A549 (cell line): ENCODE data around the gene UBE2L5. TPM values are rescaled to one million over a fixed set of nuclear protein-coding genes. Genes with fewer than 3 reads are reported as not detected.
"Not testable (repeated sequence)": the region's sequence is repeated elsewhere in the genome, so short reads cannot be mapped to it uniquely, and the experiment has no call there.

ENCODE experiments used
- ATAC-seq, 2 experiments: fragments of 200-7000 bp in 1 of 2; fragments of >200 bp in 1 of 2; cut with Nextera tagmentation in 1 of 2; cut with Tn5 transposase in 1 of 2; 3 replicates each; pipeline versions ENCODE4 v1.8.0 to v1.9.1; 2018 to 2020; ENCODE audit warnings: mild to moderate bottlenecking in 1 of 2, moderate library complexity in 1 of 2
- CTCF ChIA-PET: fragments of 300-600 bp; sonication (Branson Sonifier 250); formaldehyde crosslinking; extraction: SDS; loops from one replicate; lab custom pipeline; 2021; ENCODE audit warnings: antibody characterized with exemption, inconsistent platforms; lab: Yijun Ruan, JAX
- POLR2A ChIA-PET: fragments of 350-600 bp; formaldehyde crosslinking; extraction: SDS; loops from one replicate; lab custom pipeline; 2021; ENCODE audit warnings: antibody characterized with exemption, inconsistent platforms; lab: Yijun Ruan, JAX
- DNase-seq, 2 experiments: peaks; one replicate each; pipeline versions ENCODE4 v3.0.0 to v3.0.0-alpha.2; 2011 to 2016; ENCODE audit warnings: low read depth in 1 of 2, low spot score in 1 of 2
- FAIRE-seq: peaks from 2 replicates; lab custom pipeline; 2011; peaks lifted over from hg19 to GRCh38; lab: Jason Lieb, UNC
- H3K27ac ChIP-seq, 2 experiments: fragments of >200 bp; sonication (Bioruptor Twin); formaldehyde crosslinking; 3 replicates each; pipeline ENCODE4 v1.5.1; 2016 to 2017
- H3K4me1 ChIP-seq: fragments of >200 bp; sonication (Bioruptor Twin); formaldehyde crosslinking; 3 replicates; pipeline ENCODE4 v1.6.1; 2016
- H3K4me2 ChIP-seq: fragments of >200 bp; sonication (Bioruptor Twin); formaldehyde crosslinking; 3 replicates; pipeline ENCODE4 v1.6.1; 2016
- H3K4me3 ChIP-seq: fragments of >200 bp; sonication (Bioruptor Twin); formaldehyde crosslinking; 3 replicates; pipeline ENCODE4 v1.5.1; 2016
- H3K9me3 ChIP-seq: fragments of >200 bp; sonication (Bioruptor Twin); formaldehyde crosslinking; 3 replicates; pipeline ENCODE4 v1.6.1; 2016
- ATOH8 ChIP-seq: fragments of 250-450 bp; sonication (Bioruptor Pico); IDR thresholded peaks from 2 replicates; pipeline ENCODE4 v1.5.0; 2020; ENCODE audit warnings: low read depth, mild to moderate bottlenecking, moderate library complexity
- BHLHE40 ChIP-seq: IDR thresholded peaks from 2 replicates; pipeline ENCODE4 v1.6.1; 2012; ENCODE audit warnings: low read depth, low read length, inconsistent platforms
- CEBPB ChIP-seq, 2 experiments: fragments of >200 bp in 1 of 2; sonication (Bioruptor Twin) in 1 of 2; formaldehyde crosslinking in 1 of 2; IDR thresholded peaks; 2 replicates each; pipeline ENCODE4 v1.6.1; 2012 to 2016
- CHD4 ChIP-seq: fragments of 200-600 bp; sonication (generic); IDR thresholded peaks from 2 replicates; pipeline ENCODE4 v1.6.1; 2016; ENCODE audit warnings: antibody characterized with exemption, mild to moderate bottlenecking, borderline replicate concordance
- EP300 ChIP-seq, 2 experiments: fragments of >200 bp; sonication (Bioruptor Twin); formaldehyde crosslinking; IDR thresholded peaks; 2 replicates in 1 of 2; 3 replicates in 1 of 2; pipeline ENCODE4 v1.6.1; 2016 to 2017
- FOSL2 ChIP-seq, 2 experiments: fragments of 450-650 bp in 1 of 2; fragments of >200 bp in 1 of 2; sonication (Bioruptor Twin) in 1 of 2; formaldehyde crosslinking; IDR thresholded peaks; 2 replicates each; pipeline versions ENCODE4 v1.5.0 to v1.6.1; 2016 to 2020; ENCODE audit warnings: mild to moderate bottlenecking in 1 of 2, moderate library complexity in 1 of 2
- HEYL ChIP-seq: fragments of 250-450 bp; sonication (Bioruptor Pico); IDR thresholded peaks from 2 replicates; pipeline ENCODE4 v1.8.0; 2021; ENCODE audit warnings: mild to moderate bottlenecking, moderate library complexity
- HOXB13 ChIP-seq: fragments of 250-450 bp; sonication (Bioruptor Pico); IDR thresholded peaks from 2 replicates; pipeline ENCODE4 v1.5.0; 2020; ENCODE audit warnings: low read depth, mild to moderate bottlenecking, moderate library complexity
- HOXB5 ChIP-seq: fragments of 250-450 bp; sonication (Bioruptor Pico); IDR thresholded peaks from 2 replicates; pipeline ENCODE4 v1.5.0; 2020; ENCODE audit warnings: mild to moderate bottlenecking, moderate library complexity
- MAFK ChIP-seq: fragments of 450-650 bp; IDR thresholded peaks from 2 replicates; pipeline ENCODE4 v1.6.1; 2014; ENCODE audit not compliant: partially characterized antibody
- MYC ChIP-seq: IDR thresholded peaks from 2 replicates; pipeline ENCODE4 v1.6.1; 2012; ENCODE audit warnings: mild to moderate bottlenecking, inconsistent platforms, low read length, improper control_type of control experiment, borderline replicate concordance
- PHF8 ChIP-seq: fragments of 200-600 bp; sonication (generic); IDR thresholded peaks from 2 replicates; pipeline ENCODE4 v1.6.1; 2016; ENCODE audit warnings: low read depth, mild to moderate bottlenecking, antibody characterized with exemption, moderate library complexity, borderline replicate concordance
- POLR2A ChIP-seq: IDR thresholded peaks from 2 replicates; pipeline ENCODE4 v1.6.1; 2012; ENCODE audit warnings: mild to moderate bottlenecking, low read length
- RAD21 ChIP-seq, 2 experiments: fragments of >200 bp in 1 of 2; sonication (Bioruptor Twin) in 1 of 2; formaldehyde crosslinking in 1 of 2; IDR thresholded peaks in 1 of 2; conservative IDR thresholded peaks in 1 of 2; 2 replicates in 1 of 2; 3 replicates in 1 of 2; pipeline ENCODE4 v1.6.1; 2012 to 2018; ENCODE audit warnings: inconsistent platforms in 1 of 2
- RFX5 ChIP-seq: fragments of 450-650 bp; IDR thresholded peaks from 2 replicates; pipeline ENCODE4 v1.7.1; 2014; ENCODE audit warnings: antibody characterized with exemption, mild to moderate bottlenecking, moderate library complexity
- RNF2 ChIP-seq: fragments of 200-600 bp; sonication (generic); IDR thresholded peaks from 2 replicates; pipeline ENCODE4 v1.6.1; 2016; ENCODE audit warnings: low read depth, mild to moderate bottlenecking, antibody characterized with exemption, moderate library complexity, borderline replicate concordance
- SMC3 ChIP-seq: fragments of >200 bp; sonication (Bioruptor Twin); formaldehyde crosslinking; IDR thresholded peaks from 3 replicates; pipeline ENCODE4 v1.6.1; 2018; ENCODE audit warnings: inconsistent platforms
- ZNF302 ChIP-seq: fragments of 250-450 bp; sonication (Bioruptor Pico); IDR thresholded peaks from 2 replicates; pipeline ENCODE4 v1.9.0; 2021; ENCODE audit warnings: inconsistent platforms, mild to moderate bottlenecking, moderate library complexity
- WGBS: methylation state at CpG from one replicate; pipeline ENCODE4 v1.1.6; 2017; ENCODE audit errors: missing lambda C conversion rate; 5-methylcytosine and 5-hydroxymethylcytosine counted together
- polyA plus RNA-seq, 4 experiments: library from polyadenylated mRNA; depleted of rRNA in 3 of 4; stranded (reverse); fragments of >200 nt; fragmentation: RNase III in 1 of 4; extraction: RNeasy Plus Mini Kit Qiagen cat#74134 plus additional on column Dnase treatment in 1 of 4; gene quantifications; 2 replicates in 3 of 4; 3 replicates in 1 of 4; pipeline ENCODE4 v1.2.3, GENCODE V29; 2011 to 2017
- TF ChIP-seq, protein P1 (sequence below): fragments of >200 bp; sonication (Bioruptor Twin); formaldehyde crosslinking; IDR thresholded peaks from 3 replicates; pipeline ENCODE4 v1.5.1; 2016
- TF ChIP-seq, protein P2 (sequence below): IDR thresholded peaks from 2 replicates; pipeline ENCODE4 v1.6.1; 2012; ENCODE audit warnings: low read depth, borderline replicate concordance
- TF ChIP-seq, protein P3 (sequence below): fragments of 150-350 bp; IDR thresholded peaks from 2 replicates; pipeline ENCODE4 v1.6.1; 2014; ENCODE audit warnings: low read depth, mild to moderate bottlenecking, low read length

The UBE2L5 gene
- polyA plus RNA-seq, 2 of the 4 experiments (the other 2 are of a cell fraction) = 0.31 TPM; not detected in 1

DNA sequence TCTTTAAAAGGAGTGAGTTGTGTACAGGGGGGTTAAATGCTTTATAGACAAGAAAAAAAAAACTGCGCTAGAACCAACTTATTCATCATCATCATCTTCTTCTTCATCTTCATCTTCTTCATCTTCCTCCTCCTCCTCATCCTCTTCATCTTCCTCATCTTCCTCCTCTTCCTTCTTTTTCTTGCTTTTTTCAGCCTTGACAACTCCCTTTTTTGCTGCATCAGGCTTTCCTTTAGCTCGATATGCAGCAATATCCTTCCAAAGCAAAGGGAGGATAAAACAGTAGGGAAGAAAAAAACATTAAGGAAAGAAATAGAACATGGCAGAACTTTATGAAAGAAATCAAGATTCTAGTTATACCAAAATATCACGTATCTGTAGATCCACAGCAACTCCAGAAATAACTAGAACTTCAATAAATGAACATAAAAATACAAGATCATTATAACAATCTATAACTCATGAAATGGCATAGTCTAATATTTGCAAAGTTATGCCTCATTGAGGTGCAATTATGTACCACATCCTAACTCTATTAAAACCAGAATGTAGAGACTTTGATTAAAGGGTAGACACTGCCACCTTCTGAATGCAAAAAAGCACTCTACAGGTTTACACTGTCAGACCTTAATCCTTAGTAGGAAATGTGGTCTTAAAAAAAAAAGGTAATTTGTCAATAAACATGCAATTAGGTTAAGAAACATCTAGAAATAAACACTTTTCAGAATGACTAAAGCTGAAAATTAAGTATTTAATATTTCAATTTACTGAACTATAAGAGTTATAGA is 39.2 kb downstream of the UBE2L5 start:
- CTCF ChIA-PET = interaction anchor here (0.6 to 2.2 kb wide), 10 partner anchors 13 to 1044 kb away, joined by 3 to 10 read pairs (median 4); no protein-coding TSS in a partner anchor

GRCh38 chr13:30463787-30464495 is 41.6 kb downstream of the UBE2L5 start:
- DNase-seq = peak in 1 of 2 experiments; percentile 46

More for the DNA sequence above, 39.2 kb downstream of the UBE2L5 start:
- ATAC-seq, H3K4me2 ChIP-seq, H3K4me3 ChIP-seq, FAIRE-seq, H3K9me3 ChIP-seq, H3K27ac ChIP-seq: not testable (repeated sequence)
- peak in 1 of 2 experiments; percentile 17 for DNase-seq
- H3K4me1 ChIP-seq = peaks cover 16% of the 10 kb centered on the region
- POLR2A ChIA-PET = interaction anchor here (1.2 to 1.3 kb wide), 2 partner anchors 39 to 329 kb away, joined by 3 to 5 read pairs; partner anchors contain the start of gene UBE2L5
- 79% methylated on average over 2 of the region's 3 CpGs for WGBS
- peak; percentile 39; the same call in 1 of the 3 replicates for TF ChIP-seq SMC3
- TF ChIP-seq, protein P1, sequence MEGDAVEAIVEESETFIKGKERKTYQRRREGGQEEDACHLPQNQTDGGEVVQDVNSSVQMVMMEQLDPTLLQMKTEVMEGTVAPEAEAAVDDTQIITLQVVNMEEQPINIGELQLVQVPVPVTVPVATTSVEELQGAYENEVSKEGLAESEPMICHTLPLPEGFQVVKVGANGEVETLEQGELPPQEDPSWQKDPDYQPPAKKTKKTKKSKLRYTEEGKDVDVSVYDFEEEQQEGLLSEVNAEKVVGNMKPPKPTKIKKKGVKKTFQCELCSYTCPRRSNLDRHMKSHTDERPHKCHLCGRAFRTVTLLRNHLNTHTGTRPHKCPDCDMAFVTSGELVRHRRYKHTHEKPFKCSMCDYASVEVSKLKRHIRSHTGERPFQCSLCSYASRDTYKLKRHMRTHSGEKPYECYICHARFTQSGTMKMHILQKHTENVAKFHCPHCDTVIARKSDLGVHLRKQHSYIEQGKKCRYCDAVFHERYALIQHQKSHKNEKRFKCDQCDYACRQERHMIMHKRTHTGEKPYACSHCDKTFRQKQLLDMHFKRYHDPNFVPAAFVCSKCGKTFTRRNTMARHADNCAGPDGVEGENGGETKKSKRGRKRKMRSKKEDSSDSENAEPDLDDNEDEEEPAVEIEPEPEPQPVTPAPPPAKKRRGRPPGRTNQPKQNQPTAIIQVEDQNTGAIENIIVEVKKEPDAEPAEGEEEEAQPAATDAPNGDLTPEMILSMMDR = peak; percentile 44
- TF ChIP-seq RAD21 (conservative IDR thresholded peaks at IDR 0.05 in 1 of 2, IDR thresholded peaks at IDR 0.05 in 1 of 2) = peak; percentile 33 to 59

GRCh38 chr13:30464496-30465342 is 42.4 kb downstream of the UBE2L5 start:
- peak; percentile 22 to 80 for DNase-seq
- FAIRE-seq = no peak
- ChIA-PET CTCF (interaction anchor here (0.6 kb wide), 1 partner anchor 65 kb away, joined by 3 read pairs; no protein-coding TSS in a partner anchor), POLR2A (interaction anchor here (1.5 to 2.5 kb wide), 2 partner anchors 42 to 152 kb away, joined by 4 to 17 read pairs; partner anchors contain the start of genes UBE2L5 and USPL1)
- peak overlapping the region; percentile 94 for H3K4me2 ChIP-seq
- WGBS = 0% methylated on average over 4 of the region's 136 CpGs
- ATAC-seq = peak; percentile 26 to 59
- H3K9me3 ChIP-seq = no peaks in the 10 kb centered on the region
- peak overlapping the region; percentile 100 for H3K4me3 ChIP-seq
- peak overlapping the region; percentile 98 to 100 for H3K27ac ChIP-seq
- H3K4me1 ChIP-seq = peaks cover 24% of the 10 kb centered on the region
- no peak for TF ChIP-seq MAFK
- TF ChIP-seq ATOH8 = no peak
- no peak for TF ChIP-seq HOXB13 (CRISPR knock-in tag)
- no peak for TF ChIP-seq RNF2
- no peak for TF ChIP-seq ZNF302 (CRISPR knock-in tag)
- no peak for TF ChIP-seq BHLHE40
- TF ChIP-seq CHD4 = no peak
- no peak for TF ChIP-seq HOXB5 (CRISPR knock-in tag)
- TF ChIP-seq, protein P2, sequence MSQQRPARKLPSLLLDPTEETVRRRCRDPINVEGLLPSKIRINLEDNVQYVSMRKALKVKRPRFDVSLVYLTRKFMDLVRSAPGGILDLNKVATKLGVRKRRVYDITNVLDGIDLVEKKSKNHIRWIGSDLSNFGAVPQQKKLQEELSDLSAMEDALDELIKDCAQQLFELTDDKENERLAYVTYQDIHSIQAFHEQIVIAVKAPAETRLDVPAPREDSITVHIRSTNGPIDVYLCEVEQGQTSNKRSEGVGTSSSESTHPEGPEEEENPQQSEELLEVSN = no peak
- TF ChIP-seq POLR2A = peak; percentile 37; the same call in 1 of the 2 replicates
- TF ChIP-seq HEYL (CRISPR knock-in tag) = no peak
- no peak for TF ChIP-seq RFX5
- no peak for TF ChIP-seq EP300 (IDR thresholded peaks at IDR 0.05)
- TF ChIP-seq PHF8 = peak; percentile 17; the same call in 1 of the 2 replicates
- no peak for TF ChIP-seq CEBPB (IDR thresholded peaks at IDR 0.05)
- TF ChIP-seq FOSL2 (IDR thresholded peaks at IDR 0.05) = no peak
- TF ChIP-seq FOSL2 (CRISPR knock-in tag; IDR thresholded peaks at IDR 0.05) = 0 out of 2 replicates have a peak, but pooled peaks have one; percentile 8
- TF ChIP-seq MYC = peak; percentile 91

More at GRCh38 chr13:30463787-30464495, 41.6 kb downstream of the UBE2L5 start:
- CTCF ChIA-PET = no interaction called here
- WGBS = 3% methylated on average over 23 of the region's 32 CpGs
- Histone ChIP-seq H3K4me1 (peaks cover 24% of the 10 kb centered on the region), H3K4me2 (peak overlapping the region; percentile 94)
- TF ChIP-seq PHF8 = 0 out of 2 replicates have a peak, but pooled peaks have one; percentile 29
- TF ChIP-seq, protein P3, sequence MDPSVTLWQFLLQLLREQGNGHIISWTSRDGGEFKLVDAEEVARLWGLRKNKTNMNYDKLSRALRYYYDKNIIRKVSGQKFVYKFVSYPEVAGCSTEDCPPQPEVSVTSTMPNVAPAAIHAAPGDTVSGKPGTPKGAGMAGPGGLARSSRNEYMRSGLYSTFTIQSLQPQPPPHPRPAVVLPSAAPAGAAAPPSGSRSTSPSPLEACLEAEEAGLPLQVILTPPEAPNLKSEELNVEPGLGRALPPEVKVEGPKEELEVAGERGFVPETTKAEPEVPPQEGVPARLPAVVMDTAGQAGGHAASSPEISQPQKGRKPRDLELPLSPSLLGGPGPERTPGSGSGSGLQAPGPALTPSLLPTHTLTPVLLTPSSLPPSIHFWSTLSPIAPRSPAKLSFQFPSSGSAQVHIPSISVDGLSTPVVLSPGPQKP = no peak
- TF ChIP-seq, all 56 proteins: peak for 1
- ATAC-seq (peak in 1 of 2 experiments; percentile 3; a peak in 1 of 6 replicates), FAIRE-seq (no peak)
- H3K27ac ChIP-seq = peak overlapping the region; percentile 98 to 100
- peak overlapping the region; percentile 70 for H3K4me3 ChIP-seq
- POLR2A ChIA-PET = interaction anchor here (1.5 to 2.5 kb wide), 2 partner anchors 42 to 153 kb away, joined by 4 to 17 read pairs; partner anchors contain the start of genes UBE2L5 and USPL1
- H3K9me3 ChIP-seq = no peaks in the 10 kb centered on the region
